Astrocyte (in vitro differentiated cells and primary cell): ENCODE results near the gene CHST13. TPM values are rescaled to one million over a fixed set of nuclear protein-coding genes. Genes with fewer than 3 reads are reported as not detected.

Source experiments
- DNase-seq: peaks from one replicate; pipeline ENCODE4 v3.0.0-alpha.2; 2010; ENCODE audit warnings: low read depth
- FAIRE-seq: peaks from 2 replicates; lab custom pipeline; 2011; peaks lifted over from hg19 to GRCh38; lab: Jason Lieb, UNC
- H2AFZ ChIP-seq: 2 replicates; pipeline ENCODE4 v1.6.0; 2012; ENCODE audit warnings: low read depth, low read length, inconsistent platforms
- H3K27ac ChIP-seq: 2 replicates; pipeline ENCODE4 v1.5.1; 2011; ENCODE audit warnings: low read depth, low read length, inconsistent platforms
- H3K27me3 ChIP-seq: 2 replicates; pipeline ENCODE4 v1.6.0; 2011; ENCODE audit warnings: low read length, inconsistent platforms; ENCODE audit not compliant: insufficient read depth
- H3K36me3 ChIP-seq: 2 replicates; pipeline ENCODE4 v1.5.1; 2011; ENCODE audit warnings: low read length, inconsistent platforms; ENCODE audit not compliant: insufficient read depth
- H3K4me1 ChIP-seq: 2 replicates; pipeline ENCODE4 v1.5.1; 2011; ENCODE audit warnings: low read length, inconsistent platforms; ENCODE audit not compliant: insufficient read depth
- H3K4me2 ChIP-seq: 2 replicates; pipeline ENCODE4 v1.6.0; 2012; ENCODE audit warnings: low read length, inconsistent platforms
- H3K4me3 ChIP-seq: 2 replicates; pipeline ENCODE4 v1.5.1; 2011; ENCODE audit warnings: low read depth, mild to moderate bottlenecking, low read length, inconsistent platforms; ENCODE audit not compliant: insufficient read depth
- H3K79me2 ChIP-seq: 2 replicates; pipeline ENCODE4 v1.6.0; 2012; ENCODE audit warnings: mild to moderate bottlenecking, low read length, inconsistent platforms; ENCODE audit not compliant: insufficient read depth
- H3K9ac ChIP-seq: 2 replicates; pipeline ENCODE4 v1.6.0; 2012; ENCODE audit warnings: mild to moderate bottlenecking, low read length, inconsistent platforms
- H3K9me3 ChIP-seq: 2 replicates; pipeline ENCODE4 v1.5.1; 2012; ENCODE audit warnings: low read depth, mild to moderate bottlenecking, low read length, inconsistent platforms; ENCODE audit not compliant: insufficient read depth
- H4K20me1 ChIP-seq: 2 replicates; pipeline ENCODE4 v1.6.0; 2012; ENCODE audit warnings: low read length, inconsistent platforms; ENCODE audit not compliant: insufficient read depth
- H3K27ac Mint-ChIP-seq: one replicate; pipeline ENCODE4 v1.8.0; 2021; ENCODE audit warnings: mild to moderate bottlenecking, mixed read lengths; ENCODE audit not compliant: unreplicated experiment
- H3K27me3 Mint-ChIP-seq: one replicate; pipeline ENCODE4 v1.8.0; 2021; ENCODE audit warnings: low read depth, mixed read lengths; ENCODE audit not compliant: unreplicated experiment
- H3K36me3 Mint-ChIP-seq: one replicate; pipeline ENCODE4 v1.8.0; 2021; ENCODE audit warnings: low read depth, mixed read lengths; ENCODE audit not compliant: unreplicated experiment
- H3K4me1 Mint-ChIP-seq: one replicate; pipeline ENCODE4 v1.8.0; 2021; ENCODE audit warnings: low read depth, mixed read lengths; ENCODE audit not compliant: unreplicated experiment
- H3K4me3 Mint-ChIP-seq: one replicate; pipeline ENCODE4 v1.8.0; 2021; ENCODE audit warnings: mild to moderate bottlenecking, moderate library complexity, mixed read lengths; ENCODE audit not compliant: unreplicated experiment
- H3K9me3 Mint-ChIP-seq: one replicate; pipeline ENCODE4 v1.8.0; 2021; ENCODE audit warnings: mild to moderate bottlenecking, mixed read lengths; ENCODE audit not compliant: unreplicated experiment
- CTCF ChIP-seq: IDR thresholded peaks from 2 replicates; pipeline ENCODE4 v1.5.1; 2011; ENCODE audit warnings: low read depth, mild to moderate bottlenecking, inconsistent platforms, low read length, moderate library complexity; ENCODE audit not compliant: insufficient read depth
- EZH2 ChIP-seq: IDR thresholded peaks from 2 replicates; pipeline ENCODE4 v1.6.1; 2012; ENCODE audit warnings: mild to moderate bottlenecking, low read length, inconsistent platforms; ENCODE audit not compliant: insufficient read depth
- total RNA-seq: library from RNA; stranded (reverse); gene quantifications from 2 replicates; pipeline ENCODE4 v1.2.1, GENCODE V29; 2021

Gene CHST13
- total RNA-seq, 1 donor from 2014 or later, result not detected

DNA sequence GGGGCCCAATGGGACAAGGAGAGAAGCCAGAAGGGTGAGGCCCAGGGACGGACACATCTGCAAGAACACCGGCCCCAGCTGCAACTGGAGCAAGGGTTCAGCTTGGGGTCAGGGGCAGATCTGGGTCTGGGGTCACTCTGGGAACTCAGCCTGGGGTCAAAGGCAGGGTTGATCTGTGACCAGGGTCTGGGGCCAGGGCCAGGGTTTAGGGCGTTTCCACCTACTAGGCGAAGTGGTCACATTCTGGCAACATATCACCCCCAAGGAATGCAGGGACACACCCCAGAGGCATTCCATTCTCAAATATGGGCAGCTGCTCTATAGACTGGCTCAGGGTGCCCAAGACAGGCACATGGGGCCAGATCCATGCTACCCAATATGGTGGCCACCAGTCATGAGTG lies 15.4 kb upstream of the CHST13 start:
- Mint-ChIP-seq H3K4me3 (no peak overlapping the region), H3K27ac (no peak overlapping the region), H3K27me3 (peaks cover 30% of the 10 kb centered on the region), H3K36me3 (no peaks in the 10 kb centered on the region), H3K4me1 (peaks cover 1% of the 10 kb centered on the region), H3K9me3 (peaks cover 1% of the 10 kb centered on the region)
- Histone ChIP-seq H3K36me3 (no peaks in the 10 kb centered on the region), H3K27me3 (no peaks in the 10 kb centered on the region), H3K9me3 (no peaks in the 10 kb centered on the region), H3K4me1 (no peaks in the 10 kb centered on the region), H3K27ac (no peak overlapping the region), H3K4me3 (no peak overlapping the region), H3K9ac (no peak overlapping the region), H3K4me2 (no peak overlapping the region), H3K79me2 (no peaks in the 10 kb centered on the region), H2AFZ (no peak overlapping the region), H4K20me1 (no peaks in the 10 kb centered on the region)
- TF ChIP-seq CTCF (no peak), EZH2 (no peak)
- FAIRE-seq, result no peak
- DNase-seq, result no peak

DNA sequence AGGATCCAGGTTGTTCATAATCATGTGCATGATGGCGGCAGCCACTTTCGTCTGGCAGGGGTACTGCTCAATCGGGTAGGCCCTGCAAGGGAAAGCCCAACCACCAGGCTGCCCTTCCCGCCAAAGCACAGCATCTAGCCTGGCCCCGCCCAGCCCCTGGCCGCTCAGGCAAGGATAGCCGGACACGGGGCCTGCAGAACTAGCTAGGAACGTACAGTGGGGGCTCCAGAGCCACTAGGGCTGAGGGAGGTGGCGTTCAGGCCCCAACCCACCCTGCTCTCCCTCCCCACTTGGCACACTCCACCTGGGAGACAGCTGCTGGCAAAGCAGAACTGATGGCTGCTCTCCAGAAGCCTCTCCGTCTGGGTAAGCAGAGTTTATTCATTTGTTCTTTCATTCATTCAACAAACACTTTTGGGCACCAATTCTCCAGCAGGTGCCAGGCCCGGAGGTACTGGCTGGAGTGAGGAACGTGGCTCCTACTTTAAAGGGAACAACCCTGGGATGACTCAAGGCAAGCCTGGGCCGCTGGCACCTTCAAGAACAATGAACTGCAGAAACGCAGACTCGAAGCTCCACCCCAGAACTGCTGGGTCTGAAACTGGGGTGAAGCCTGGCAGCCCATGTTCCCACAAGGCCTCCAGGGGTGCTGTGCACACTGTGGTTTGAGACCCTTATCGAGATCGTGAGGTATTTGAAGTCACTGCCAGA lies 14.2 kb upstream of the CHST13 start:
- peaks cover 32% of the 10 kb centered on the region for H3K27me3 Mint-ChIP-seq
- DNase-seq (no peak), FAIRE-seq (no peak)

More for the DNA sequence above, 14.2 kb upstream of the CHST13 start:
- H3K4me1 Mint-ChIP-seq, result peaks cover 1% of the 10 kb centered on the region
- no peak overlapping the region for H3K9ac ChIP-seq
- H2AFZ ChIP-seq, result no peak overlapping the region
- no peak overlapping the region for H3K27ac ChIP-seq
- H3K4me3 Mint-ChIP-seq, result no peak overlapping the region
- no peak overlapping the region for H3K27ac Mint-ChIP-seq
- peaks cover 2% of the 10 kb centered on the region for H3K36me3 Mint-ChIP-seq
- peaks cover 5% of the 10 kb centered on the region for H3K27me3 ChIP-seq
- H4K20me1 ChIP-seq, result no peaks in the 10 kb centered on the region
- H3K4me2 ChIP-seq, result no peak overlapping the region
- H3K9me3 ChIP-seq, result no peaks in the 10 kb centered on the region
- H3K9me3 Mint-ChIP-seq, result peaks cover 1% of the 10 kb centered on the region
- H3K79me2 ChIP-seq, result no peaks in the 10 kb centered on the region
- no peak overlapping the region for H3K4me3 ChIP-seq
- no peaks in the 10 kb centered on the region for H3K36me3 ChIP-seq
- TF ChIP-seq CTCF (no peak), EZH2 (no peak)
- no peaks in the 10 kb centered on the region for H3K4me1 ChIP-seq
